HFFc6 (cell line): ENCODE measurements around the gene PTPRN2. TPM values are rescaled to one million over a fixed set of nuclear protein-coding genes. Genes with fewer than 3 reads are reported as not detected.

Experiments used
- DNase-seq: peaks from one replicate; pipeline ENCODE4 v3.0.0-alpha.2; 2018
- H3K27ac Mint-ChIP-seq: 2 replicates; pipeline ENCODE4 v1.8.0; 2020; ENCODE audit warnings: mild to moderate bottlenecking, mixed read lengths
- H3K27me3 Mint-ChIP-seq: 2 replicates; pipeline ENCODE4 v1.8.0; 2021; ENCODE audit warnings: mild to moderate bottlenecking, moderate library complexity, mixed read lengths; ENCODE audit not compliant: insufficient read depth
- H3K36me3 Mint-ChIP-seq: 2 replicates; pipeline ENCODE4 v1.8.0; 2021; ENCODE audit warnings: low read depth, mixed read lengths
- H3K4me1 Mint-ChIP-seq: 2 replicates; pipeline ENCODE4 v1.8.0; 2020; ENCODE audit warnings: low read depth, mixed read lengths
- H3K4me3 Mint-ChIP-seq: 2 replicates; pipeline ENCODE4 v1.8.0; 2020; ENCODE audit warnings: mild to moderate bottlenecking, moderate library complexity, mixed read lengths
- H3K9me3 Mint-ChIP-seq: 2 replicates; pipeline ENCODE4 v1.8.0; 2020; ENCODE audit warnings: mild to moderate bottlenecking, mixed read lengths
- total RNA-seq, 6 experiments: library from RNA; stranded (reverse); fragmentation: NEBNext Ultra II Directional; extraction: Animal tissue kit (Norgen Biotek cat#: 25700); gene quantifications; 2 replicates in 1 of 6; 3 replicates in 5 of 6; pipeline ENCODE4 v1.2.3, GENCODE V29; 2021
- TF ChIP-seq, protein P1 (sequence below): fragments of 200-600 bp; sonication (generic); IDR thresholded peaks from 2 replicates; pipeline ENCODE4 v1.5.0; 2021; ENCODE audit warnings: antibody characterized with exemption, mild to moderate bottlenecking

PTPRN2 gene
- total RNA-seq, 6 experiments from 2014 or later = 0.05 to 0.27 (median 0.23) TPM

GRCh38 chr7:158229945-158230344 lies 357.7 kb downstream of the PTPRN2 start:
- no peaks in the 10 kb centered on the region for H3K27me3 Mint-ChIP-seq
- no peaks in the 10 kb centered on the region for H3K4me1 Mint-ChIP-seq
- DNase-seq = no peak
- H3K4me3 Mint-ChIP-seq = no peak overlapping the region
- 0 out of 2 replicates have a peak, but pooled peaks cover 5% of the 10 kb centered on the region for H3K36me3 Mint-ChIP-seq
- H3K9me3 Mint-ChIP-seq = peaks cover 82% of the 10 kb centered on the region
- no peak overlapping the region for H3K27ac Mint-ChIP-seq
- TF ChIP-seq, protein P1, sequence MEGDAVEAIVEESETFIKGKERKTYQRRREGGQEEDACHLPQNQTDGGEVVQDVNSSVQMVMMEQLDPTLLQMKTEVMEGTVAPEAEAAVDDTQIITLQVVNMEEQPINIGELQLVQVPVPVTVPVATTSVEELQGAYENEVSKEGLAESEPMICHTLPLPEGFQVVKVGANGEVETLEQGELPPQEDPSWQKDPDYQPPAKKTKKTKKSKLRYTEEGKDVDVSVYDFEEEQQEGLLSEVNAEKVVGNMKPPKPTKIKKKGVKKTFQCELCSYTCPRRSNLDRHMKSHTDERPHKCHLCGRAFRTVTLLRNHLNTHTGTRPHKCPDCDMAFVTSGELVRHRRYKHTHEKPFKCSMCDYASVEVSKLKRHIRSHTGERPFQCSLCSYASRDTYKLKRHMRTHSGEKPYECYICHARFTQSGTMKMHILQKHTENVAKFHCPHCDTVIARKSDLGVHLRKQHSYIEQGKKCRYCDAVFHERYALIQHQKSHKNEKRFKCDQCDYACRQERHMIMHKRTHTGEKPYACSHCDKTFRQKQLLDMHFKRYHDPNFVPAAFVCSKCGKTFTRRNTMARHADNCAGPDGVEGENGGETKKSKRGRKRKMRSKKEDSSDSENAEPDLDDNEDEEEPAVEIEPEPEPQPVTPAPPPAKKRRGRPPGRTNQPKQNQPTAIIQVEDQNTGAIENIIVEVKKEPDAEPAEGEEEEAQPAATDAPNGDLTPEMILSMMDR = no peak

DNA sequence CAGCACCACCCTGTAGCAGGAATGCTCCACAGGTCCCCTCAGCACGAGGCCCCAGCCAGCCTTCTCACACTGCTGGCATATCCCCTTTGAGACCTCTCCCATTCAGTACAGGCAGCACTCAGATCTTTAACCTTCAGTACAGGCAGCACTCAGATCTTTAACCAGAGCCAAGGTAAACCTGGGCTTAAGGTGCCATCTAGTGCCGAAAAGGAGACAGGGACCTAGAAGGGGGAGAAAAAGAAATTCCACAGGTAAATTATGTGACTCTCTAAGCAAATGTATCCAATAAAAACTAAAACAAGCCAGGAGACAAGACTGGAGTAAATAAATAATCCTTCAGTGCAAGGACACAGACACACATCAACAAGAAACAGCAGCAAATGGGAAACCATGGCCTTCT lies 358.6 kb downstream of the PTPRN2 start:
- no peak for DNase-seq
- Mint-ChIP-seq H3K27ac (no peak overlapping the region), H3K4me1 (no peaks in the 10 kb centered on the region), H3K36me3 (0 out of 2 replicates have a peak, but pooled peaks cover 5% of the 10 kb centered on the region), H3K9me3 (peaks cover 78% of the 10 kb centered on the region), H3K4me3 (no peak overlapping the region), H3K27me3 (no peaks in the 10 kb centered on the region)
- TF ChIP-seq, protein P1 = no peak

DNA sequence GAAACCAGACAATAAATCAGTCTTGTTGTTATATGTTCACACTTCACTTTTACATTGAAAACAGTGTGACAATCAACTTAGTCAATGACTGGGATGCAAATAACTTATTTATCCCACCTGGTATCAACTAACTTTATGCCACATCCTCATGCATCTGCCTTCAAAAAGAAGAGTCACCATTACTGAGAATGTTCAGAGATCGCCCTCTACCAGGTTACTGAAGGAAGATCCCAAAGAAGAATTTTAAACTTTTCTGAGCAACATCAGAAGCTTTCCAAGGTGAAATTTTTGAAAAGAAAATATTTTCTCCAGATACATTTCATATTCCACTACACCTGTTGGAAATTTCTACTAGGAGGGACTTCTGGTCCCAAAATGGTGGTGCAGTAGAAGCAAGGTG lies 359.5 kb downstream of the PTPRN2 start:
- no peak for DNase-seq
- H3K4me1 Mint-ChIP-seq = no peaks in the 10 kb centered on the region
- H3K36me3 Mint-ChIP-seq = 0 out of 2 replicates have a peak, but pooled peaks cover 5% of the 10 kb centered on the region
- no peak overlapping the region for H3K27ac Mint-ChIP-seq
- TF ChIP-seq, protein P1 = no peak
- no peaks in the 10 kb centered on the region for H3K27me3 Mint-ChIP-seq
- H3K4me3 Mint-ChIP-seq = no peak overlapping the region
- peaks cover 71% of the 10 kb centered on the region for H3K9me3 Mint-ChIP-seq

DNA sequence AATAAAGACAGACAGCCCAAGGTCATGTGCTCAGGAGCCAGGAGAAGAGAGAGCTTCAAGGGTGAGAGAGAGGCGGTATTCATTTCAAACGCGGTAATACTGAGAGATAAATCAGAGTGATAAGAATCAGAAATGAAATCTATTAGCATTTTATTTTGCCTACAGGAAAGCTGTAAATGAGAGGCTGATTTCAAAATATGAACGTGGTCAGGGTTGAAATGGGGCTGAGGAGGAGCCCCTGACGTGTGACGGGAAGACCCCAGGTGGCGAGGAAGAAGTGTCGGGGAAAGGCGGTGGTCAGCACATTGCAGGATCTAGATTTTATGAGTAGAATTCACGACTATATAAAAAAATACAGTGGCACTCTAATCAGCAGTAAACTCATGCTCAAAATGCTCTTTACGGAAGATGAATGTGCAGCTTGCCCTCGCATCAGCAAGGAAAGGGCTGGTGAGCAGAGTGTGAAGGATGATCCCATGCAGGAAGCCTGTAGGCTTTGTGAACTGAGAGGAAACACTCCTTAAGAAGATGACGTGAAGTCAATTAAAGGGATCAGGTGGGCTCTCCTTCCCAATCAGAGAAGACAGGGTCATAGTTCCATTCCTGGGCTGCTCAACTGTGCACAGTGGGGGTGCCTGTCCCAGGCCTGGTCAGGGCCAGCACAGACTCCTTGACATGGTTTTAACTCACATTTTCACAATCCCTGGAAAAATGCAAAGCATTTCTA lies 360.2 kb downstream of the PTPRN2 start:
- Mint-ChIP-seq H3K36me3 (0 out of 2 replicates have a peak, but pooled peaks cover 5% of the 10 kb centered on the region), H3K27me3 (no peaks in the 10 kb centered on the region), H3K4me3 (no peak overlapping the region), H3K4me1 (no peaks in the 10 kb centered on the region), H3K27ac (no peak overlapping the region), H3K9me3 (peaks cover 70% of the 10 kb centered on the region)
- TF ChIP-seq, protein P1 = no peak
- no peak for DNase-seq

GRCh38 chr7:158216198-158216597 lies 371.4 kb downstream of the PTPRN2 start:
- Mint-ChIP-seq H3K36me3 (no peaks in the 10 kb centered on the region), H3K27me3 (no peaks in the 10 kb centered on the region; the same call in 1 of the 2 replicates), H3K27ac (no peak overlapping the region), H3K4me3 (no peak overlapping the region), H3K4me1 (no peaks in the 10 kb centered on the region), H3K9me3 (peaks cover 76% of the 10 kb centered on the region)
- TF ChIP-seq, protein P1 = no peak
- no peak for DNase-seq
